Neural crest cell (in vitro differentiated cells): Measurements from ENCODE around the gene NEK7. TPM values are rescaled to one million over a fixed set of nuclear protein-coding genes. Genes with fewer than 3 reads are reported as not detected.

Experiments
- DNase-seq: peaks from one replicate; pipeline ENCODE4 v3.0.0; 2021; ENCODE audit warnings: low read depth, mixed read lengths, low spot score
- H3K27ac Mint-ChIP-seq: one replicate; pipeline ENCODE4 v1.8.0; 2021; ENCODE audit warnings: mild to moderate bottlenecking, mixed read lengths; ENCODE audit not compliant: unreplicated experiment
- H3K27me3 Mint-ChIP-seq: 2 replicates; pipeline ENCODE4 v1.8.0; 2021; ENCODE audit warnings: low read depth, mild to moderate bottlenecking, mixed read lengths
- H3K36me3 Mint-ChIP-seq: 2 replicates; pipeline ENCODE4 v1.8.0; 2021; ENCODE audit warnings: low read depth, mild to moderate bottlenecking, mixed read lengths
- H3K4me1 Mint-ChIP-seq: 2 replicates; pipeline ENCODE4 v1.8.0; 2021; ENCODE audit warnings: mixed read lengths
- H3K4me3 Mint-ChIP-seq: one replicate; pipeline ENCODE4 v1.8.0; 2021; ENCODE audit warnings: mild to moderate bottlenecking, mixed read lengths
- H3K9me3 Mint-ChIP-seq: 2 replicates; pipeline ENCODE4 v1.8.0; 2021; ENCODE audit warnings: mixed read lengths
- CTCF ChIP-seq: fragments of 200-600 bp; sonication (generic); conservative IDR thresholded peaks from 2 replicates; pipeline ENCODE4 v1.5.0; 2021; ENCODE audit warnings: antibody characterized with exemption, mild to moderate bottlenecking
- total RNA-seq: library from RNA; stranded (reverse); gene quantifications from 2 replicates; pipeline ENCODE4 v1.2.1, GENCODE V29; 2021

The NEK7 gene
- total RNA-seq, 1 donor from 2014 or later, result 12.5 TPM

DNA sequence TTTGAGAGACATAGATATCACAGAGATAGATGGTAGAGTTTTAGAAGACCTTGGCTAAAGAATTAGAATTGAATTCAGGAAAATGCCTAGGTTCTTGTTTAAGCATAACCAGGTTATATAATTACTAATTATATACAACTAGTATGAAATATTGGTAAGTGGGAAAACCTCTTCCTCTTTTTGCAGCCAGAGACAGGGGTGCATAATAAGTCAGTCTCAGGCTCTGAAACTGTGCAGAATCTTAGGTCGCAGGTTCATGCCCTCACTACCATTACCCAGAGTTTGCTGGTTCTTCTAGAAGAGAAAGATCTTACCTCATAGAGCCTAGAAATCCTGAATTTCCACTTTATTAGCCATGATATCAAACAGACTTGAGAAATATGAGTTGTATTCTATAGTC lies 183.3 kb downstream of the NEK7 start:
- no peaks in the 10 kb centered on the region for H3K36me3 Mint-ChIP-seq
- no peak overlapping the region for H3K4me3 Mint-ChIP-seq
- no peaks in the 10 kb centered on the region for H3K27me3 Mint-ChIP-seq
- peaks cover 4% of the 10 kb centered on the region for H3K9me3 Mint-ChIP-seq
- no peak overlapping the region for H3K27ac Mint-ChIP-seq
- TF ChIP-seq CTCF, result no peak
- DNase-seq, result no peak
- no peaks in the 10 kb centered on the region for H3K4me1 Mint-ChIP-seq

DNA sequence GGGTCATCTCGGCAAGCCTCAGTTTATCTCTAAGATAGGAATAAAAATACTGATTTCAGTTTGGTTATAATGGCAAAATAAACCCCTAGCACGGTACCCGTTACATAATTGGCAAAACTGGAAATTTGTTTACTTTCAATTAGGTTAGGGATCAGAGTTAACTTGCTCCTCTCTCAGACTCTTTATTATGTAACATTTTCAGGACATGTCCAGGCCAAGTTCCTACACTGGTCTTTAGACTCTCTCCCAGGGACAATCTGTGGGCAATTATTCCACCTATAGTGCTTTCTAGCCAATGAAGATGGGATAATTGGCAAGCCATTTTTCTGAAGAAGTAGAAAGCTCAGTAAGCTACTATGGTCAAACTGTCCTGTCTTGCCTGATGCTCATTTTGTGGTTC lies 189.4 kb downstream of the NEK7 start:
- H3K27ac Mint-ChIP-seq, result no peak overlapping the region
- no peak for TF ChIP-seq CTCF
- no peaks in the 10 kb centered on the region for H3K9me3 Mint-ChIP-seq
- H3K4me1 Mint-ChIP-seq, result no peaks in the 10 kb centered on the region
- no peak for DNase-seq
- no peaks in the 10 kb centered on the region for H3K36me3 Mint-ChIP-seq
- H3K27me3 Mint-ChIP-seq, result no peaks in the 10 kb centered on the region
- no peak overlapping the region for H3K4me3 Mint-ChIP-seq

- TF ChIP-seq CTCF, result no peak
- no peak overlapping the region for H3K27ac Mint-ChIP-seq
- no peak overlapping the region for H3K4me3 Mint-ChIP-seq
- no peaks in the 10 kb centered on the region for H3K4me1 Mint-ChIP-seq
- no peak for DNase-seq
- no peaks in the 10 kb centered on the region for H3K9me3 Mint-ChIP-seq
- no peaks in the 10 kb centered on the region for H3K36me3 Mint-ChIP-seq
- H3K27me3 Mint-ChIP-seq, result no peaks in the 10 kb centered on the region
Observed at GRCh38 chr1:198350456-198350855, 193.7 kb downstream of the NEK7 start.

DNA sequence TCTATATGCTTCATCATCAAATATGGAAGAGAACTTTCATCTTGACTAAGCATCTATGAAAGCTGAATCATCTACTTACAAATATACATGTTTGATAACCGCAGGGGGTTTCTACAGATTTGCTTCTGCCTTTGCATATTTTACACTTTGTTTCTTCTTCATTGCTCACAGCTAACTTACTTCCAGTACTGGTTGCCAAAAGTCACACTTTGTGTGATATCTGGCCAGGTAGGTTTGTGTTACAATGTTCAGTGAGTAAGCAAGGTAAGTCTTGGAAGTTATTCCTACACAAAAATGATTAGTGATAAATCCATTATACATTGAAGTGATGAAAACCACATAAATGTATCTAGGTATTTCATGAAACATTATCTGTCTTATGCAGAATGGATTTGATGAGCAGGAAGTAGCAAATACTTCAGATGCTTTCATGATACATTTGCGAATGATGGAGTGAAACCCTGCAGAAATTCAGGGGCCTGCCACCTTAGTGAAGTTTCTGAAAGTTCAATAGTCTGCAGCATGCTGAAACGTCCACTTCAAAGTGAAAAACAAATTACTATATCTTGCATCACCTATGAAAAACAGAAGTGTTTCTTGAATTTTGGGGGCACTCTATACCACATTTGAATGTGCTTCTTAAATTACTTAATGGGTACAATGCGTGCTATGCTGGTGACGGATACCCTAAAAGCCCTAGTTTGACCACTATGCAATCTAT lies 196.3 kb downstream of the NEK7 start:
- TF ChIP-seq CTCF, result no peak
- Mint-ChIP-seq H3K4me1 (no peaks in the 10 kb centered on the region), H3K9me3 (no peaks in the 10 kb centered on the region), H3K36me3 (no peaks in the 10 kb centered on the region), H3K4me3 (no peak overlapping the region), H3K27ac (no peak overlapping the region), H3K27me3 (no peaks in the 10 kb centered on the region)
- no peak for DNase-seq

- Mint-ChIP-seq H3K36me3 (no peaks in the 10 kb centered on the region), H3K4me3 (no peak overlapping the region), H3K27ac (no peak overlapping the region), H3K4me1 (no peaks in the 10 kb centered on the region), H3K27me3 (no peaks in the 10 kb centered on the region), H3K9me3 (no peaks in the 10 kb centered on the region)
- no peak for TF ChIP-seq CTCF
- DNase-seq, result no peak
Observed at GRCh38 chr1:198357937-198358336, 201.1 kb downstream of the NEK7 start.
